Measurements from ENCODE around the gene CLDN18. TPM values are rescaled to one million over a fixed set of nuclear protein-coding genes. Genes with fewer than 3 reads are reported as not detected.
A peak's percentile ranks its signal among the peaks of the same experiment; 100 is the strongest.

CLDN18 gene
- total and polyA plus RNA-seq, 2 of the 8 experiments (the other 6 are each of a cell fraction or from before 2014, with no cell fraction given) = not detected

GRCh38 chr3:138068579-138069174 is 58.7 kb downstream of the CLDN18 start (continued):
- TF ChIP-seq USF2 (IDR thresholded peaks at IDR 0.05; ENCODE audit: low read length) (no peak), SP2 (IDR thresholded peaks at IDR 0.05; ENCODE audit: low read length) (no peak), TBP (IDR thresholded peaks at IDR 0.05; ENCODE audit: low read depth, low read length) (no peak; the same call in 1 of the 2 replicates), CEBPB (IDR thresholded peaks at IDR 0.05; ENCODE audit: low read depth, low read length) (0 out of 2 replicates have a peak, but pooled peaks have one; percentile 9), SIRT6 (IDR thresholded peaks at IDR 0.05; ENCODE audit: low read length) (no peak), GTF2F1 (IDR thresholded peaks at IDR 0.05; ENCODE audit: borderline replicate concordance, low read depth, low read length) (no peak), BRCA1 (IDR thresholded peaks at IDR 0.05; ENCODE audit: low read depth, low read length) (no peak), HDAC2 (IDR thresholded peaks at IDR 0.05; ENCODE audit: borderline replicate concordance in 1 of 2, low read depth in 2 of 2, low read length in 2 of 2) (no peak), PHF8 (conservative IDR thresholded peaks at IDR 0.05; ENCODE audit: low read depth, low read length) (no peak), MAX (IDR thresholded peaks at IDR 0.05) (no peak), NRF1 (IDR thresholded peaks at IDR 0.05; ENCODE audit: low read depth, low read length) (no peak), RBBP5 (IDR thresholded peaks at IDR 0.05; ENCODE audit: borderline replicate concordance, low read depth, low read length) (no peak), ZNF274 (IDR thresholded peaks at IDR 0.05; ENCODE audit: borderline replicate concordance, extremely low read depth, low read length) (no peak), RAD21 (IDR thresholded peaks at IDR 0.05 in 1 of 2, conservative IDR thresholded peaks at IDR 0.05 in 1 of 2; ENCODE audit: low read depth in 2 of 2, low read length in 2 of 2) (peak; percentile 99 to 100), JUN (IDR thresholded peaks at IDR 0.05; ENCODE audit: low read depth, low read length) (no peak), RNF2 (IDR thresholded peaks at IDR 0.05; ENCODE audit: borderline replicate concordance, low read depth, low read length, missing control alignments, poor library complexity, severe bottlenecking) (no peak), ASH2L (IDR thresholded peaks at IDR 0.05; ENCODE audit: low read length) (no peak), TAF1 (IDR thresholded peaks at IDR 0.05; ENCODE audit: low read depth, low read length) (no peak)
- TF ChIP-seq, protein P1, sequence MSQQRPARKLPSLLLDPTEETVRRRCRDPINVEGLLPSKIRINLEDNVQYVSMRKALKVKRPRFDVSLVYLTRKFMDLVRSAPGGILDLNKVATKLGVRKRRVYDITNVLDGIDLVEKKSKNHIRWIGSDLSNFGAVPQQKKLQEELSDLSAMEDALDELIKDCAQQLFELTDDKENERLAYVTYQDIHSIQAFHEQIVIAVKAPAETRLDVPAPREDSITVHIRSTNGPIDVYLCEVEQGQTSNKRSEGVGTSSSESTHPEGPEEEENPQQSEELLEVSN (IDR thresholded peaks at IDR 0.05) = no peak
- TF ChIP-seq, protein P2, sequence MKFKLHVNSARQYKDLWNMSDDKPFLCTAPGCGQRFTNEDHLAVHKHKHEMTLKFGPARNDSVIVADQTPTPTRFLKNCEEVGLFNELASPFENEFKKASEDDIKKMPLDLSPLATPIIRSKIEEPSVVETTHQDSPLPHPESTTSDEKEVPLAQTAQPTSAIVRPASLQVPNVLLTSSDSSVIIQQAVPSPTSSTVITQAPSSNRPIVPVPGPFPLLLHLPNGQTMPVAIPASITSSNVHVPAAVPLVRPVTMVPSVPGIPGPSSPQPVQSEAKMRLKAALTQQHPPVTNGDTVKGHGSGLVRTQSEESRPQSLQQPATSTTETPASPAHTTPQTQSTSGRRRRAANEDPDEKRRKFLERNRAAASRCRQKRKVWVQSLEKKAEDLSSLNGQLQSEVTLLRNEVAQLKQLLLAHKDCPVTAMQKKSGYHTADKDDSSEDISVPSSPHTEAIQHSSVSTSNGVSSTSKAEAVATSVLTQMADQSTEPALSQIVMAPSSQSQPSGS (IDR thresholded peaks at IDR 0.05; ENCODE audit: low read length) = no peak
